HepG2 (cell line): ENCODE results near the gene MRPL28. TPM values are rescaled to one million over a fixed set of nuclear protein-coding genes. Genes with fewer than 3 reads are reported as not detected.

Experiments
- ADNP ChIP-seq: sonication (generic); formaldehyde crosslinking; IDR thresholded peaks from 2 replicates; pipeline ENCODE4 v1.4.0; 2020; ENCODE audit warnings: missing genetic modification reagents
- CBX5 ChIP-seq: sonication (generic); formaldehyde crosslinking; IDR thresholded peaks from 2 replicates; pipeline ENCODE4 v1.4.0; 2020; ENCODE audit warnings: missing genetic modification reagents, borderline replicate concordance
- CHCHD3 ChIP-seq: sonication (generic); formaldehyde crosslinking; IDR thresholded peaks from 2 replicates; pipeline ENCODE4 v1.8.0; 2022; ENCODE audit warnings: mild to moderate bottlenecking, missing genetic modification reagents, moderate library complexity
- FOXC1 ChIP-seq: sonication (generic); formaldehyde crosslinking; IDR thresholded peaks from 2 replicates; pipeline ENCODE4 v1.8.0; 2022; ENCODE audit warnings: mild to moderate bottlenecking, missing genetic modification reagents, borderline replicate concordance
- GATAD1 ChIP-seq: IDR thresholded peaks from 2 replicates; pipeline ENCODE4 v1.6.1; 2016; ENCODE audit warnings: missing genetic modification reagents, missing compliant biosample characterization
- HDAC6 ChIP-seq: fragments of 200-600 bp; sonication (generic); IDR thresholded peaks from 2 replicates; pipeline ENCODE4 v1.7.0; 2017; ENCODE audit warnings: mild to moderate bottlenecking, antibody characterized with exemption, low read length, low read depth
- MATR3 ChIP-seq: sonication (generic); formaldehyde crosslinking; IDR thresholded peaks from 2 replicates; pipeline ENCODE4 v1.4.0; 2020; ENCODE audit warnings: missing genetic modification reagents
- MEIS2 ChIP-seq: sonication (generic); formaldehyde crosslinking; IDR thresholded peaks from 2 replicates; pipeline ENCODE4 v1.9.0; 2021; ENCODE audit warnings: mild to moderate bottlenecking, missing genetic modification reagents
- MTF1 ChIP-seq: sonication (generic); formaldehyde crosslinking; IDR thresholded peaks from 2 replicates; pipeline ENCODE4 v1.5.0; 2020; ENCODE audit warnings: missing genetic modification reagents
- RBAK ChIP-seq: sonication (generic); formaldehyde crosslinking; IDR thresholded peaks from 2 replicates; pipeline ENCODE4 v1.5.1; 2020; ENCODE audit warnings: mild to moderate bottlenecking, missing genetic modification reagents
- SALL1 ChIP-seq: sonication (generic); formaldehyde crosslinking; IDR thresholded peaks from 2 replicates; pipeline ENCODE4 v1.8.0; 2022; ENCODE audit warnings: mild to moderate bottlenecking, missing genetic modification reagents
- SMYD3 ChIP-seq: sonication (generic); formaldehyde crosslinking; IDR thresholded peaks from 2 replicates; pipeline ENCODE4 v1.8.1; 2023; ENCODE audit warnings: mild to moderate bottlenecking, missing genetic modification reagents
- SSRP1 ChIP-seq: IDR thresholded peaks from 2 replicates; pipeline ENCODE4 v1.6.1; 2016; ENCODE audit warnings: control low read depth
- TMF1 ChIP-seq: sonication (generic); formaldehyde crosslinking; IDR thresholded peaks from 2 replicates; pipeline ENCODE4 v1.8.1; 2022; ENCODE audit warnings: low read depth, missing genetic modification reagents
- ZBTB20 ChIP-seq: sonication (generic); formaldehyde crosslinking; IDR thresholded peaks from 2 replicates; pipeline ENCODE4 v1.8.1; 2023; ENCODE audit warnings: missing genetic modification reagents, low read depth, mild to moderate bottlenecking, borderline replicate concordance
- ZNF225 ChIP-seq: sonication (generic); formaldehyde crosslinking; IDR thresholded peaks from 2 replicates; pipeline ENCODE4 v1.4.0; 2020; ENCODE audit warnings: mild to moderate bottlenecking, missing genetic modification reagents
- ZNF33A ChIP-seq: sonication (generic); formaldehyde crosslinking; IDR thresholded peaks from 2 replicates; pipeline ENCODE4 v1.5.1; 2020; ENCODE audit warnings: missing genetic modification reagents, mild to moderate bottlenecking, moderate library complexity, borderline replicate concordance
- ZNF501 ChIP-seq: sonication (generic); formaldehyde crosslinking; IDR thresholded peaks from 2 replicates; pipeline ENCODE4 v1.5.1; 2020; ENCODE audit warnings: mild to moderate bottlenecking, moderate library complexity, missing genetic modification reagents
- ZNF549 ChIP-seq: sonication (generic); formaldehyde crosslinking; IDR thresholded peaks from 2 replicates; pipeline ENCODE4 v1.5.0; 2020; ENCODE audit warnings: missing genetic modification reagents
- ZNF674 ChIP-seq: sonication (generic); formaldehyde crosslinking; IDR thresholded peaks from 2 replicates; pipeline ENCODE4 v1.5.0; 2020; ENCODE audit warnings: low read depth, mild to moderate bottlenecking, missing genetic modification reagents
- ZSCAN21 ChIP-seq: sonication (generic); formaldehyde crosslinking; IDR thresholded peaks from 2 replicates; pipeline ENCODE4 v1.8.0; 2022; ENCODE audit warnings: mild to moderate bottlenecking, missing genetic modification reagents, moderate library complexity, borderline replicate concordance
- polyA plus RNA-seq, 8 experiments: library from polyadenylated mRNA; depleted of rRNA in 3 of 8; stranded (reverse) in 7 of 8; unstranded in 1 of 8; fragments of >200 nt; fragmentation: Illumina TruSeq in 4 of 8; extraction: Trizol in 4 of 8; gene quantifications; 2 replicates each; pipeline versions ENCODE4 v1.2.1 to v1.2.3, GENCODE V29; 2011 to 2016; ENCODE audit warnings: low read depth in 4 of 8, missing spikeins in 1 of 8, mixed read lengths in 1 of 8; ENCODE audit not compliant: insufficient read depth in 1 of 8
- total RNA-seq, 5 experiments: library from RNA; depleted of rRNA; stranded (reverse); fragments of >200 nt; fragmentation: Illumina TruSeq; extraction: Trizol; gene quantifications; 2 replicates each; pipeline ENCODE4 v1.2.3, GENCODE V29; 2016; ENCODE audit warnings: low read depth in 1 of 5
- TF ChIP-seq, protein P1 (sequence below): sonication (generic); formaldehyde crosslinking; IDR thresholded peaks from 2 replicates; pipeline ENCODE4 v1.5.0; 2020; ENCODE audit warnings: mild to moderate bottlenecking, missing genetic modification reagents
- TF ChIP-seq, protein P2 (sequence below): sonication (generic); formaldehyde crosslinking; IDR thresholded peaks from 2 replicates; pipeline ENCODE4 v1.8.1; 2023; ENCODE audit warnings: missing genetic modification reagents, inconsistent platforms, borderline replicate concordance
- TF ChIP-seq, protein P3 (sequence below): sonication (generic); formaldehyde crosslinking; IDR thresholded peaks from 2 replicates; pipeline ENCODE4 v1.4.0; 2020; ENCODE audit warnings: missing genetic modification reagents
- TF ChIP-seq, protein P4 (sequence below): sonication (generic); formaldehyde crosslinking; IDR thresholded peaks from 2 replicates; pipeline ENCODE4 v1.4.0; 2020; ENCODE audit warnings: missing genetic modification reagents

Gene MRPL28
- total and polyA plus RNA-seq, 2 of the 13 experiments (the other 11 are each of a cell fraction or from before 2014, with no cell fraction given), result 114 to 135 TPM

DNA sequence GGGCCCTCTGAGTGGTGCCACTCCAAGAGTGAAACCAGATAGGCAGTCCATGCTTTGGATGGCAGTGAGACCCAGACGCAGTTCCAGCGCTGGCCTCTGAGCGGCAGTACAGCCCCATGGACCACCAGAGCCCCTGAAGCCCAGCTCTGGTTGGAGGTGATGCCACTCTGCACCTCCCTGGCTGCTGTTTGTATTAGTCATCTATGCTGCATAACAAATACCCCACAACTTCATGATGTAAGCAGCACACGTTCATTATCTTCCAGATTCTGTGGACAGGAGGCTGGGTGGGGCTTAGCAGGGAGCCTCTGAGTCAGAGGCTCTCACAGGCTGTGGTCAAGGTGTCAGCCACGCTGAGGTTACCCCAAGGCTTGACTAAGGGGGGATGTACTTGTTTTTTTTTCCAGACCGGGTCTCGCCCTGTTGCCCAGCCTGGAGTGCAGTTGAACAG lies 21.6 kb upstream of the MRPL28 start (continued):
- TF ChIP-seq MATR3 (no peak), GATAD1 (CRISPR knock-in tag) (no peak), HDAC6 (no peak), CBX5 (CRISPR knock-in tag) (peak; percentile 84; the same call in 1 of the 2 replicates), ZSCAN21 (no peak), ZNF549 (CRISPR knock-in tag) (no peak), ZNF225 (CRISPR knock-in tag) (no peak), ZNF33A (no peak), MTF1 (CRISPR knock-in tag) (no peak), RBAK (CRISPR knock-in tag) (peak; percentile 100), SALL1 (CRISPR knock-in tag) (peak; percentile 39; the same call in 1 of the 2 replicates), CHCHD3 (CRISPR knock-in tag) (no peak), TMF1 (CRISPR knock-in tag) (no peak), SMYD3 (CRISPR knock-in tag) (no peak), MEIS2 (CRISPR knock-in tag) (no peak), ZNF674 (CRISPR knock-in tag) (no peak), FOXC1 (no peak), SSRP1 (no peak), ADNP (CRISPR knock-in tag) (no peak), ZBTB20 (CRISPR knock-in tag) (no peak), ZNF501 (CRISPR knock-in tag) (peak; percentile 39; the same call in 1 of the 2 replicates)
- TF ChIP-seq, protein P1, sequence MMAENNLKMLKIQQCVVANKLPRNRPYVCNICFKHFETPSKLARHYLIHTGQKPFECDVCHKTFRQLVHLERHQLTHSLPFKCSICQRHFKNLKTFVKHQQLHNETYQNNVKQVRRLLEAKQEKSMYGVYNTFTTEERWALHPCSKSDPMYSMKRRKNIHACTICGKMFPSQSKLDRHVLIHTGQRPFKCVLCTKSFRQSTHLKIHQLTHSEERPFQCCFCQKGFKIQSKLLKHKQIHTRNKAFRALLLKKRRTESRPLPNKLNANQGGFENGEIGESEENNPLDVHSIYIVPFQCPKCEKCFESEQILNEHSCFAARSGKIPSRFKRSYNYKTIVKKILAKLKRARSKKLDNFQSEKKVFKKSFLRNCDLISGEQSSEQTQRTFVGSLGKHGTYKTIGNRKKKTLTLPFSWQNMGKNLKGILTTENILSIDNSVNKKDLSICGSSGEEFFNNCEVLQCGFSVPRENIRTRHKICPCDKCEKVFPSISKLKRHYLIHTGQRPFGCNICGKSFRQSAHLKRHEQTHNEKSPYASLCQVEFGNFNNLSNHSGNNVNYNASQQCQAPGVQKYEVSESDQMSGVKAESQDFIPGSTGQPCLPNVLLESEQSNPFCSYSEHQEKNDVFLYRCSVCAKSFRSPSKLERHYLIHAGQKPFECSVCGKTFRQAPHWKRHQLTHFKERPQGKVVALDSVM, result no peak
- TF ChIP-seq, protein P2, sequence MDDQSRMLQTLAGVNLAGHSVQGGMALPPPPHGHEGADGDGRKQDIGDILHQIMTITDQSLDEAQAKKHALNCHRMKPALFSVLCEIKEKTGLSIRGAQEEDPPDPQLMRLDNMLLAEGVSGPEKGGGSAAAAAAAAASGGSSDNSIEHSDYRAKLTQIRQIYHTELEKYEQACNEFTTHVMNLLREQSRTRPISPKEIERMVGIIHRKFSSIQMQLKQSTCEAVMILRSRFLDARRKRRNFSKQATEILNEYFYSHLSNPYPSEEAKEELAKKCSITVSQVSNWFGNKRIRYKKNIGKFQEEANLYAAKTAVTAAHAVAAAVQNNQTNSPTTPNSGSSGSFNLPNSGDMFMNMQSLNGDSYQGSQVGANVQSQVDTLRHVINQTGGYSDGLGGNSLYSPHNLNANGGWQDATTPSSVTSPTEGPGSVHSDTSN (CRISPR knock-in tag), result no peak
- TF ChIP-seq, protein P3, sequence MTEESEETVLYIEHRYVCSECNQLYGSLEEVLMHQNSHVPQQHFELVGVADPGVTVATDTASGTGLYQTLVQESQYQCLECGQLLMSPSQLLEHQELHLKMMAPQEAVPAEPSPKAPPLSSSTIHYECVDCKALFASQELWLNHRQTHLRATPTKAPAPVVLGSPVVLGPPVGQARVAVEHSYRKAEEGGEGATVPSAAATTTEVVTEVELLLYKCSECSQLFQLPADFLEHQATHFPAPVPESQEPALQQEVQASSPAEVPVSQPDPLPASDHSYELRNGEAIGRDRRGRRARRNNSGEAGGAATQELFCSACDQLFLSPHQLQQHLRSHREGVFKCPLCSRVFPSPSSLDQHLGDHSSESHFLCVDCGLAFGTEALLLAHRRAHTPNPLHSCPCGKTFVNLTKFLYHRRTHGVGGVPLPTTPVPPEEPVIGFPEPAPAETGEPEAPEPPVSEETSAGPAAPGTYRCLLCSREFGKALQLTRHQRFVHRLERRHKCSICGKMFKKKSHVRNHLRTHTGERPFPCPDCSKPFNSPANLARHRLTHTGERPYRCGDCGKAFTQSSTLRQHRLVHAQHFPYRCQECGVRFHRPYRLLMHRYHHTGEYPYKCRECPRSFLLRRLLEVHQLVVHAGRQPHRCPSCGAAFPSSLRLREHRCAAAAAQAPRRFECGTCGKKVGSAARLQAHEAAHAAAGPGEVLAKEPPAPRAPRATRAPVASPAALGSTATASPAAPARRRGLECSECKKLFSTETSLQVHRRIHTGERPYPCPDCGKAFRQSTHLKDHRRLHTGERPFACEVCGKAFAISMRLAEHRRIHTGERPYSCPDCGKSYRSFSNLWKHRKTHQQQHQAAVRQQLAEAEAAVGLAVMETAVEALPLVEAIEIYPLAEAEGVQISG, result peak; percentile 45; the same call in 1 of the 2 replicates
- TF ChIP-seq, protein P4, sequence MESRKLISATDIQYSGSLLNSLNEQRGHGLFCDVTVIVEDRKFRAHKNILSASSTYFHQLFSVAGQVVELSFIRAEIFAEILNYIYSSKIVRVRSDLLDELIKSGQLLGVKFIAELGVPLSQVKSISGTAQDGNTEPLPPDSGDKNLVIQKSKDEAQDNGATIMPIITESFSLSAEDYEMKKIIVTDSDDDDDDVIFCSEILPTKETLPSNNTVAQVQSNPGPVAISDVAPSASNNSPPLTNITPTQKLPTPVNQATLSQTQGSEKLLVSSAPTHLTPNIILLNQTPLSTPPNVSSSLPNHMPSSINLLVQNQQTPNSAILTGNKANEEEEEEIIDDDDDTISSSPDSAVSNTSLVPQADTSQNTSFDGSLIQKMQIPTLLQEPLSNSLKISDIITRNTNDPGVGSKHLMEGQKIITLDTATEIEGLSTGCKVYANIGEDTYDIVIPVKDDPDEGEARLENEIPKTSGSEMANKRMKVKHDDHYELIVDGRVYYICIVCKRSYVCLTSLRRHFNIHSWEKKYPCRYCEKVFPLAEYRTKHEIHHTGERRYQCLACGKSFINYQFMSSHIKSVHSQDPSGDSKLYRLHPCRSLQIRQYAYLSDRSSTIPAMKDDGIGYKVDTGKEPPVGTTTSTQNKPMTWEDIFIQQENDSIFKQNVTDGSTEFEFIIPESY, result peak; percentile 46; the same call in 1 of the 2 replicates
